SHP77 treated with DMSO at 0.1 percent for 48 hours (cell line): ENCODE results near the gene TEX19.
"Not testable (repeated sequence)": the region's sequence is repeated elsewhere in the genome, so short reads cannot be mapped to it uniquely, and the experiment has no call there.

ENCODE experiments used
- DNase-seq: peaks from one replicate; lab custom pipeline; 2025; lab: John Stamatoyannopoulos, UW

The TEX19 gene

DNA sequence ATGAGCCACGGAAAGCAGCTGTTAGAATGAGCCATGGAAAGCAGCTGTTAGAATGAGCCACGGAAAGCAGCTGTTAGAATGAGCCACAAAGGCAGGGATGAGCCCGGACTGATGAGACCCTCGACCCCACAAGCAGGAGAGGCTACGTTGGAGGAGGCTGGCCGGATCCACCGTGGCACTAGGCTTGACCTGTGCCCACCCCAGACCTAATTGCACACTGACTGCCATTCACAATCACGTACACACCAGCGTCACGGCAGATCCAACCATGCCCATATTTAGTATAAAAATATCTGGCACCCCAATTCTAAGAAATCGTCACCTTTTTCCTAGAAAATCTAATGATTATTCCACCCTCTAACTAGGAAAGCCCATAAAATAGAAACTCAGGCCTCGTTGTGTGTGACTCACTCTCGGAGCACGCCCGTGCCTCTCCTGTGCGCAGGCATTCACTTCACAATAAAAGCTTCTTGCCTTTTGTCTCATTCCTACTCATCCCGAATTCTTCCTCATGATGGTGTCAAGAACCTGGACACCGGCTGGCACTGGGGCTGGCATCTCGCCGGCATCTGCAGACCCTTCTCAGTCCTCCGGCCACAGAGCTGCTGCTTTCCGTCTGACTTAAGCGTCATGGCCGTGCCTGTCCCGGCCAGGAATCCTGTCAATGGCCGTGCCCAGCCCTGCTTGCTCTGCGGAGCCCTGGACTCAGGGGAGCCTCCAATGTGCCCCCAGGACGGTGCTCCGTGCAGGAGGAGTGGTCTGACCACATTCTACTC, 20.0 kb upstream of the TEX19 start:
- peak; percentile 21 for DNase-seq

DNA sequence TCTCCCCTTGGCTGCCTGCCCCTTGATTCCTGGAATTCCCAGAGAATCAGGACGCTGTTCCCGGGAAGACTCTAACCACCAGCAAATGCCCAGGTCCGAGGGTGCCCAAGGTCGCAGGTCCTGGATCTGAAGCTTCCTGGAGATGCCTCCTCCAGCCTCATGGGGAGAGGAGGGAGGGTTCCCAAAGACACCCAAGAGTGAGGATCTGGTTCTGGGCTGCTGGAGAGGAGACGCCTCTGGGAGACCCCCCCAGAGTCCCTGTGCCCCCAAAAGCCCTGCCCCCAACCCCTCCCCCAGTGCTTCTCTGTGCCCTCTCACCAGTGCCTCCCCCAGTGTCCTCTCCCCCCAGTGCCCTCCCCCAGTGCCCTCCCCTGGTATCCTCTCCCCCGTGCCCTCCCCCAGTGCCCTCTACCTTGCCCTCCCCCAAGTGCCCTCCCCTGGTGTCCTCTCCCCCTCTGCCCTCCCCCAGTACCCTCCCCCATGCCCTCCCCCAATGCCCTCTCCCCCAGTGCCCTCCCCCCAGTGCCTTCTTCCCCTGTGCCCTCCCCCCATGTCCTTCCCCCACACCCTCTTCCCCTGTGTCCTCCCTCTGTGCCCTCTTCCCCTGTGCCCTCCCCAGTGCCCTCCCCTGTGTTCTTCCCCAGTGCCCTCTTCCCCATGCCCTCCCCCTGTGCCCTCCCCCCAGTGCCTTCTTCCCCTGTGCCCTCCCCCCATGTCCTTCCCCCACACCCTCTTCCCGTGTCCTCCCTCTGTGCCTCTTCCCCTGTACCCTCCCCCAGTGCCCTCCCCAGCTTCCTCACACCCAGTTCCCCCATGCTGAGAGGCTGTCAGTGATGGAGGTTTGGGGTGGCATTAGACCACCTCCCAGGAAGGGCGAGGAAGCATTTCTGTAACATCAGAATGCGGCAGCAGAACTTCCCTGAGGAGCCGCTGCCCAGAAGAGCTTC, 19.1 kb upstream of the TEX19 start:
- no peak for DNase-seq

DNA sequence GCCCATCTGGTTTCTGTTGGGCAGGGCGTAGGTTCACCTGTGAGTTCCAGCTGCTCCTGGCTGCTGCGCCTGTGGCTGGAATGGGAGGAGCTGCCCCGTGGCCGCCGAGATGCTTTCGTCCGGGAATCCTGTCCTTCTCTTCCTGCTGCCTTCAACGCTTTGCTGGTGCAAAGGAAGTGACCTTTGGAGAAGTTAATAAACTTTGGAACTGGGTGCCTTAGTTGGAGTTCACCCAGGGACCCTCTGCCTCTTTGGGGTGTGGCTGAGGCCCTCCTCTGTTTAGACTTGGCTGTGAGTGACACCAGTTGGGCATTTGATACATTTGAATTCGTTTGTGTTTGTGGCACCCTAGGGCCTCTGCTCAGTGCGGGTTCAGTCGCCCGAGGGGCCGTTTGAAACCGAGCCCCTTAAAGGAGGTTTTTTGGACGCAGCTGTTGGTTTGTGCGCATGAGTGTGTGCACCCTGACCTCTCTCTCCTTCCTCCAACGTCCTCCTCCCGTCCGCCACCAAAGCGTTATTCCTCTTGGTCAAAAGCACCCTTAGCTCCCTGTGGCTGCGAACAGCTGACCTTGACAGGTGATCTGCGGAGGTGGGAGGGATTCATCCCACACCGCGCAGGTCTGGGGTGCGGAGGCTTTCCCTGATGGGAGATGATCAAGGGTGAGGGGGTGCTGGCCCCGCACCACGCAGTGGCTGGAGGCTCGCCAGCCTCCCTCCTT, 16.5 kb upstream of the TEX19 start:
- DNase-seq: no peak

DNA sequence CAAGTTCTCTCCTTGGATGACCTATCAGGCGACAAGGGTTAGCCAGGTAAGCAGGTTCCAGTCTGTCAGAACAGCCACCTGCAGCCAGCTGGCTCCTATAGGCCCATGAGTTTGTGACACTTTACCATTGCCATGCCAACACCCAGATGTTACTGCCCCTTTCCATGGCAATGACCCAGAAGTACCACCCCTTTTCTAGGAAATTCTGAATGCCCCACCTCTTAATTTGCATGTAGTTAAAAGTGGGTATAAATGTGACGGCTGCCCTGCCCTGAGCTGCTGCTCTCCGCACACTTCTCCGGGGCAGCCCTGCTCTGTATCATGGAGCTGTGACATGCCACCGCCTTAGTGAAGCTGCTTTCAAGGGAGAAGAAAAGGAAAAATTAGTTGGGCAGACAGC, 15.5 kb upstream of the TEX19 start:
- no peak for DNase-seq

DNA sequence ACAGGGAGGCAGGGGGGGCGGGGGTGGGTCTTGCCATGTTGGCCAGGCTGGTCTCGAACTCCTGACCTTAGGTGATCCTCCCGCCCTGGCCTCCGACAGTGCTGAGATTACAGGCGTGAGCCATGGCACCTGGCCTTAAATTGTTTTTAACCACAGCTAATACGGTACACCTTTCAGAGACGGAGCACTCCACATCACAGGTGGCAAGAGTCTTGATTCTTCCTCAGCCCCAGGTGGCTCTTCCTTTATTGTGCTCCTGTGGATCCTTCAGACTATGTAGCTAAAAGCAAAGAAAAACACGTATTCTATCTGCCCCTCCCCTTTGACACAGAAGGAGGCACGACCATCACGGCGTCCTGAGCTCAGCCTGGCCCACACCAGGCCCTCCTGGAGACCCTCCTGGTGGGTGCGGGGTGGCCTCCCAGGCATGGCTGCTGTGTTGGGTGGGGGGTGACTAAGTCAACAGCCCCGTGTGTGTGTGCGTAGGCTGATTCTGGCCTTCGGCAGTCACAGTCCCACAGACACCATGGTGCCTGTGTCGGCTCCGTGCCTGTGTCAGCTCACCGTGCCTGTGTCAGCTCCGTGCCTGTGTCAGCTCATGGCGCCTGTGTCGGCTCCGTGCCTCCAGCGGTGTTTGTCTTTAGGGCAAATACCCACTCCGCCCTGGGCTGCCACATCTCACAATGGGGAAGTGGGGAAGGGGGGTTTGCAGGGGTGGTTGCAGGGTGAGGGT, 14.7 kb upstream of the TEX19 start:
- no peak for DNase-seq

DNA sequence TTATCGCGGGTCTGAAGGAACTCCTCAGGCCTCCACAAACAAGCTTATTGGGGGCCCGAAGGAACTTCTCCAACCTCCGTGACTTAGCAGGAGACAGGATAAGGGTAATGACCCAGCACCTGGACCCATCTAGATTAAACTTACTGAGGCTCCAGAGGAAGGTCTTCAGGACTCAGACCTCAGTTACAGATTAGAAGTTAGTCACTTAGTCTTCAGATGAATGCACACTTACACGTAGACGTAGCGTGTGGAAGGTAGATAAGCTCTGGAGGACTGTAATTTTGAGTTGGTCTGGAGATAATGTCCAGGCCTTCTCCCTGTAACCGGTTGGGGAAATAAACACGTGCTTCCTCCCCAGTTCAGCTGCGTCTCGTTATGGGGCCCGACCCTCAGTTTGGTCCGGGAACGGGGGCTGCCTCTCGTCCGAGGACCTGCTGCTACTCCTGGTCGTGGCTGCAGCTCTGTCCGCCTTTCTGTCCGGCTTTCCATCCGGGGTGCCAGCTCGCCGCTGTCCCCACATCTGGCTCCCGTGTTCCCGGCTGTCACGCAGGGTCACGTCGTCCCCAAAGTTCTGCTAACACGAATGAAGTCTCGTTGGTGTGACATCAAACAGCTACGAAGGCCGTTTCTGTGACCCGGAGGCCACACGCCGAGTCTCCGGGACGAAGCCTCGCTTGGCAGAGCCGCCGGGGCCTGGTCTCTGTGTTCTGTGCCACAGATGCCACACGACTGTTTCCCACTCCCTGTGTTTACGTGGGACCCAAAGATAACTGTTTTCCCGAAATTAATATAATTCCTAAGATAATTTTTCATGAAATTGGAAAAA, 13.7 kb upstream of the TEX19 start:
- no peak for DNase-seq

DNA sequence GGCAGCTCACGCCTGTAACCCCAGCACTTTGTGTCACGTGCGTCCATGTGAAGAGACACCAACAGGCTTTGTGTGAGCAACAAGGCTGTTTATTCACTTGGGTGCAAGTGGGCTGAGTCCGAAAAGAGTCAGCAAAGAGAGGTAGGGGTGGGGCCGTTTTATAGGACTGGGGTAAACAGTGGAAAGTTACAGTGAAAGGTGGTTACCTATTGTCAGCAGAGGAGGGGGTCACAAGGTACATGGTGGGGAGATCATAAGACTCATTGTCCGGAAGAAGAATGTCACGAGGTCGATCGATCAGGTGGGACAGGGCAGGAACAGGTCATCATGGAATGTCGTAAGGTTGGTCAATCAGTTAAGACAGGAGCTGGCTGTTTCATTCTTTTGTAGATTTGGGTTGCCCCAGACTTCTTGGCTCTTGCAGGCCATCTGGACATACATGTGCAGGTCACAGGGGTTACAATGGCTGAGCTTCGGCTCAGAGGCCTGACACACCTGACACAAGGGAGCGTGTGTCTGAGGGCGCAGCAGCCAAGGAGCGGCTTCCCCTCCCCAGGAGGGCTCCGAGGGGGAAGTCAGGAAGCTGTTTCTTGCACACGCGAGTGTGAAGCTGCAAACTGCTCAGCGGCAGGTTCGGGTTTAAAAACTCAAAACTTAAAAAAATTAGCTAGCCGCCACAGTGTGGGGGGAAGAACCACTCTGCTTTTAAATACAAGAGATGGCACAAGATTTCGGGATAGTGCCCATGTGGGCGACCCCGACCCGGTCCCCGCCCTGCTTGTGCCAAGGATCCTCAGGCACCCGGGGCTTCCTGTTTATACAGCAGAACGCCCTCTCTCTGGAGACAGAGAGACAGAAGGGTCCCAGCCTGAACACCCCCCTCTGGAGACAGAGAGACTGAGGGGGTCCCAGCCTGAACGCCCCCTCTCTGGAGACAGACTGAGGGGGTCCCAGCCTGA, 12.4 kb upstream of the TEX19 start:
- DNase-seq: no peak

DNA sequence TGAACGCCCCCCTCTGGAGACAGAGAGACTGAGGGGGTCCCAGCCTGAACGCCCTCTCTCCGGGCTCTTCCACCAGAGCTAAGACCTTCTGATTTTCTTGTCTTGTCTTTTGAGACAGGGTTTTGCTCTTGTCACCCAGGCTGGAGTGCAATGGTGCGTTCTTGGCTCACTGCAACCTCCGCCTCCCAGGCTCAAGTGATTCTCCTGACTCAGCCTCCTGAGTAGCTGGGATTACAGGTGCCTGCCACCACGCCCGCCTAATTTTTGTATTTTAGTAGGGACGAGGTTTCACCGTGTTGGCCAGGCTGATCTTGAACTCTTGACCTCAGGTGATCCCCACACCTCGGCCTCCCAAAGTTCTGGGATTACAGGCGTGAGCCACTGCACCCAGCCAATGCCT, 11.1 kb upstream of the TEX19 start:
- DNase-seq: not testable (repeated sequence)

DNA sequence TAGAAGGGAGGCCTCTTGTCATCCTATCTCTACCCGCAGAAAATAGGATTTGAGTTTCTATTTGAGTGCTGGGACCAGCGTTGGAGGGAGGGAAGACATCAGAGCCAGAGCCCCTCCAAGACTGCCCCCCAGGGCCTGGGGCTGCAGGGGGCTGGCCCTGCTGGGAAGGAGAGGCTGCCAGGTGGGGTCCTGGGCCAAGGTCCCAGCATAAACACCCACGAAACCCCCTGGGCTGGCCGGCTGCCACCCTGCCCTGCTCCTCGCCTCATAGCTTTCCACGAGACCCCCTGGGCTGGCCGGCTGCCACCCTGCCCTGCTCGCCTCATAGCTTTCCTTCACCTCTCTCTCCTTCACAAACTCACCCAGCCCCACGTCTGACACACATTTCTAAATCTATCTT, 10.6 kb upstream of the TEX19 start:
- no peak for DNase-seq

DNA sequence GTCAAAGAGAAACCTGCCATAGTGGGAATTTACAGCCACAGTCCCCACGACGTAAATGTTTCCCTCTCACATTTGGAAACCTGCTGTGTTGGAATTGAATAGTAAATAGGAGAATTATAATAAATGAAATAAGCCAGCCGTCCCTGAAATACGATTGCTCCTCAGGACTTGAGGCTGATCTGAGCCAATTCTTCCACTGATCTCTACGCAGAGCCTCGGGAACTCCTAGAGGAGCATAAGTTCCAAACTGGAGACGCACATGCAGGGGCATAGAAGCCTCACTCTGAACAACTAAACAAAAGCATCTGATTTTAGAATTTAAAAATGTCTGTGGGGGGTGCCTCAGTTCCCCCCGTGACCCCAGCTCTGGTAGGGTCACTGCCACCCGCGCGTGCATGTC, 10.2 kb upstream of the TEX19 start:
- no peak for DNase-seq

DNA sequence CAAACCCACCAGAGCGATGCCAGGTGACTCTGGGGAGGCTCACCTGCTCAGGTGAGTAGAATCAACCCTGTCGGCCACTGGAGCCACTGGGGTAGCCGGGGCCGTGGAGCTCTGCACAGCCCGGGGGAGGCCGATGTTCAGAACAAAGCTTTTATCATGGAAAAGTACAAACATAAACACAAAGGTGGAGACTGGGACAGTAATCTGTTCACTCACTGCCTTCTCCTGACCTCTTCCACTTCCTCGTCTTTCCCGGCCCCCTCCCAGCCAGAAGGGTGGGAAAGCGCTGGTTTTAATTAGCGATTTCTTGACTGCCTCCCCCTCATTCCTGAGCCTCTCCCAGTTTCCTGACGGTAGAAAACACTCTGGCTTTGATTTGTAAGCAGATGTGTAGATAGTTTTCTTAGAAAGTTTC, 9.8 kb upstream of the TEX19 start:
- DNase-seq: no peak

DNA sequence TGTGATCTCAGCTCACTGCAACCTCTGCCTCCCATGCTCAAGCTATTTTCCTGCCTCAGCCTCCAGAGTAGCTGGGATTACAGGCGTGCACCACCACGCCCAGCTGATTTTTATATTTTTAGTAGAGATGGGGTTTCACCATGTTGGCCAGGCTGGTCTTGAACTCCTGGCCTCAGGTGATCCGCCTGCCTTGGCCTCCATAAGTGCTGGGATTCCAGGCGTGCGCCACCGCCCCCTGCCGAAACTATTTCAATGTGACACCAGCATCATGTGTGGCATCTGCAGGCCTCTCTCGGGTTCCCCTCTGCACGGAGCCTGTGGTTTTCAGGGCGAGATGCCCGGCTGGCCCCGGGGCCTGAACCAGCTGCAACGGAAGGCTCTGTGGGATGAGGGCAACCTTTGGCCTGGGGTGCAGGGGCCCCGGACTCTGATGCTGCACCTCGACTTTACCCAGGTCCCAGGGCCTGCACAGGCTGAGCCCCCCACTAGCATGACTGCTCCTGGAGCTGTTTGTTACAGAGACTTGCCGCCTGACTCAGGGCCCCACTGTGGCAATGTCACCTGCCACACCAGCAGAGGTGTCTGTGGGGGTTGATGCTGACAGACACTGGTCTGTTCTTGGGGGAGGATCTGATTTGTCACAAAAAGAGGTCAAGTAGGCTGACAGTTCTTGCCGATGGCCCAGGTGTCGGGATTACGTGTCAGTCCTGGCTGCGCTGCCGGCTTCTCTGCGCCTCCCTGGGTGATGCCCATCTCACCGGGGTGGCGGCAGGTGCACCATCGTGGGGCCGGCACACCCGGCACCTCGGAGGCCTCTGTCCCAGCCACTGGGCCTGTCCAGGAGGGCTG, 8.6 kb upstream of the TEX19 start:
- DNase-seq: peak; percentile 24

DNA sequence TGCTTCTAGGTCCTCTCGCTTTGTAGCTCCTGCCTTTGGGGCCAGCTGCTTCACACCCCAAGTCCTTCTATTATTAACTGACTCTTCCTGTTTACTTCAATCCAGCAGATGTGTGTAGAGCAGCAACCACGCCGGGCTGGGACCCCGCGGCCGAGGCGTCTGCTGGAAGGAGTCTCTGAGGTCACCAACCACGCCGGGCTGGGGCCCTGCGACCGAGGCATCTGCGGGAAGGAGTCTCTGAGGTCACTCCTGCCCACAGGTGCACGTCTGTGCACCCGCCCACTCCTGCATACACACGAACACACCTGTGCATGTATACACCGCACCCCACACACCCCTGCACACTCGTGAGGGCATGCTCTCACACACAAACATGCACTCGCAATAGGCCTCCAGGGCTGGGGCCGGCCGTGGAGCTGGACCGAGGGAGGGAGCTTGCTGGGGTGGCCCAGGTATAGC, 7.8 kb upstream of the TEX19 start:
- DNase-seq: peak; percentile 40

DNA sequence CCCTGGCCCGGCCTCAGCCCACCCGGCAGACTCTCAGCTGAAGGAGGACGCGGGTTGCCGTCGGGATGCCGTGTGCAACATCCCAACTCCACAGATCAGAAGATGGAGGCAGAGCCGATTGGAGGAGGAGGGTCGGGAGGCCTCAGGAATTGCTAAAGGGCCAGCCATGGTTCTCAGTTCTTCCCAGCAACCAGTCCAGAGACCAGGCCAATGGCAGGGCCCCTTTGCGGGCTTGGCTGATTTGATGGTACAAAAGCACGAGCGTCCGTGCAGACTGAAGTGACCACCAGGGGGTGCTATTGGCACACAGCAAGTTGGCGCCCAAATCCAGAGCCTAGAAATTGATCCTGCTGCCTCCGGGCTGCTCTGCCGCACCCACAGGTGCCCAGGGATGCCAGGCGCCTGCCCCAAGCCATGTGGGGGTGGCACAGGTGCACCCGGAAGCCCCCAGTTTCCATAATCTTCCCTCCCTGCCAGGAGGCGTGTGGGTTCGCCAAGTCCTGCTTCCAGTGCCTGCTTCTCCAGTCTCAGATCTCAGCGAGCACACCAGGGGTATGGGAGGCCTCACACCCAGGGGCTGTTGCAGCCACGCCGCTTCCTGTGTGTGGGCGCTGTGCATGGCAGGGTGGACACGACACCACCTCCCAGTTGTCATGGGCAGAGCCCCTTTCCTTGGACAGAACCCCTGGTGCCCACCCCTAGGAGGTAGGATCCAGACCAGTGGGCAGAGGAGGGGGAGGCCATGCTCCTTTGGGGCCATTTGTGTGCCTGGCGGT, 7.1 kb upstream of the TEX19 start:
- peak; percentile 89 for DNase-seq

DNA sequence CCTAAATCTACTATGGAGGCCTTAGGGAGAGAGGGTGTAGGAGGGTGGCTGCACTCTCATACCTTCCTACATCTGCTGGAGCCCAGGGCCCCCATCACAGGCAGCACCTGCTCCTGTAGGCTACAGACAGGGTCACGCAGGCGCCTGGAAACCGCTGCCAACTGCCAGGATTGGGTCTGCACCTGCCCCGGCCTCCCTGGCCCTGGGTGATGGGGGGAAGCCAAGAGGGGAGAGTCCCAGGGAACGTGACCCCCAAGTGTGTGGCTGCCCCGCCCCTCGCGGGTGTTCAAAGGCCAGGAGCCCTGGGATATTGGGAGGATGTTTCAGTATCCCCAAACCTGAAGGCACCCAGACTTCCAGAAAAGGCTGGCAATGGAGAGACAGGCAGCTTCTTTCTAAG, 5.6 kb upstream of the TEX19 start:
- peak; percentile 84 for DNase-seq

DNA sequence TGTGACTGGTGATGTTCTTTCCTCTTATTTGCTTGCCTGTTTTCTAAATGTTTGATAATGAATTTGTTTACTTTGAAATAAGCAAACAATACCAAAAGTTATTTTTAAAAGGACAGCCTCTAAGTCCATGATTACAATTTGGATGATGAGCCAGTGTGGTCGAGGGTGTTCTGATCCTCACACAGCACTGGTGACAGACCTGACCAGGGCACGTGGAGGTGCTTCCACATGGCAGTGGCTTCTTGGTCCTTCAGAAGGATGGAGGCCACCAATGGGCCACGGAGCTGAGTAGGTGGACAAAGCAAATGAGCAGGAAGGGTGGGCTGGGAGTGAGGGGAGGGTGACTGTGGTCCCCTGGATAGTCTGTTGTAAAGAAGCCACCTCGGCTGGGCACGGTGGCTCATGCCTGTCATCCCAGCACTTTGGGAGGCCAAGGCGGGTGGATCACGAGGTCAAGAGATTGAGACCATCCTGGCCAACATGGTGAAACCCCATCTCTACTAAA, 4.2 kb upstream of the TEX19 start:
- no peak for DNase-seq

DNA sequence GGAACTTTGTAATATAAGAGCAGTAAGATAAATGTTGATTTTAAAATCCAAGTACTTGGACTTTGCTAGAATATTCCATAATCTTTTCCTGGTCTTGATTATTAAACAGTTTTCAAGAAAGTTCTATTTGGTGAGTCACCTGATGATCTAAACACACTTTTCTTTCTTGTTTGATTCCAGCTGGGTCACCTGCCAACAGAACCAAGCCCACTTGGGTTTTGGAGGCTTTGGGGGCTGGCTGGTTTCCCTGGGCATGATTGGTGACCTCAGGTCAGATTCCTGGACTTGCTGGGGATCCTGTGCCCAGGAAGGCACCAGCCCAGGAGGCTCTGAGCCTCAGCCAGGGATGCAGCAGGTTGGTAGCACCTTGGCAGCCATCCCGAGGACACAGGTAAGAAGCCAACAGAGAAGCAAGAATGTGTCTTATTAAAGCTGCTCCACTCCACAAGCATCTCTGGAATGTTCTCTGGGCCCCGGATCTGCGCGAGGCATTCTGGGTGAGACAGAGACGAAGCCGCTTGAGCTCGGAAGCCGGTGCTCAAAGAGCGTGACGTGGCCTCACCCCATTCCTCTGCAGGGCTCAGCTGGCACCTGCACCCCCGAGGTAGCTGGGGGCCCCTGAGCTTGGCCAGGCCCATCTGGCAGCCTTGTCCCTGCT, 3.1 kb upstream of the TEX19 start:
- DNase-seq: no peak
